Endothelial cell of umbilical vein (primary cell): ENCODE data around the gene PDE3B. TPM values are rescaled to one million over a fixed set of nuclear protein-coding genes. Genes with fewer than 3 reads are reported as not detected.

ENCODE experiments used
- BruUV-seq: library from RNA; stranded (reverse); fragments of 400-500 nt; replicated peaks from 2 replicates; lab custom pipeline; 2021; lab: Mats Ljungman, UMichigan
- CTCF ChIA-PET: fragments of 300-600, 350-600 bp; sonication (Branson Sonifier 250); formaldehyde crosslinking; loops from one replicate; lab custom pipeline; 2021; ENCODE audit warnings: antibody characterized with exemption, inconsistent platforms; lab: Charles Lee
- POLR2A ChIA-PET: fragments of 300-600, 350-600 bp; sonication (Branson Sonifier 250); formaldehyde crosslinking; loops from one replicate; lab custom pipeline; 2021; ENCODE audit warnings: antibody characterized with exemption, inconsistent platforms; lab: Charles Lee
- DNase-seq: peaks from one replicate; pipeline ENCODE4 v3.0.0-alpha.2; 2011; ENCODE audit warnings: low read depth, low spot score
- FAIRE-seq: peaks from 2 replicates; lab custom pipeline; 2011; peaks lifted over from hg19 to GRCh38; lab: Jason Lieb, UNC
- H2AFZ ChIP-seq: 2 replicates; pipeline ENCODE4 v1.6.0; 2012; ENCODE audit warnings: low read depth, low read length, control low read depth, inconsistent platforms
- H3K27ac ChIP-seq: 2 replicates; pipeline ENCODE4 v1.5.1; 2011; ENCODE audit warnings: low read depth, mild to moderate bottlenecking, control low read depth, low read length, moderate library complexity; ENCODE audit not compliant: insufficient read depth
- H3K27me3 ChIP-seq, 2 experiments: 2 replicates each; pipeline versions ENCODE4 v1.6.0 to v1.6.1; 2011; ENCODE audit warnings: low read length in 2 of 2, mixed read lengths in 1 of 2; ENCODE audit not compliant: control insufficient read depth in 2 of 2, insufficient read depth in 2 of 2
- H3K36me3 ChIP-seq, 2 experiments: 2 replicates in 1 of 2; 3 replicates in 1 of 2; pipeline ENCODE4 v1.5.1; 2011; ENCODE audit warnings: low read length in 2 of 2, mild to moderate bottlenecking in 1 of 2, moderate library complexity in 1 of 2; ENCODE audit not compliant: control insufficient read depth in 2 of 2, insufficient read depth in 2 of 2; ENCODE audit errors: extremely low read depth in 1 of 2
- H3K4me1 ChIP-seq: 3 replicates; pipeline ENCODE4 v1.5.1; 2011; ENCODE audit warnings: mild to moderate bottlenecking, low read length; ENCODE audit not compliant: control insufficient read depth, insufficient read depth; ENCODE audit errors: extremely low read depth
- H3K4me2 ChIP-seq: 2 replicates; pipeline ENCODE4 v1.6.1; 2011; ENCODE audit warnings: low read length, control low read depth, mixed read lengths; ENCODE audit not compliant: insufficient read depth
- H3K4me3 ChIP-seq, 3 experiments: fragments of 200-600 bp in 1 of 3; sonication (generic), shearing (Covaris generic) in 1 of 3; replicated peaks in 1 of 3; 2 replicates each; pipeline ENCODE4 v1.5.1; 2011 to 2016; ENCODE audit warnings: control low read depth in 3 of 3, low read length in 3 of 3, mild to moderate bottlenecking in 2 of 3, inconsistent platforms in 1 of 3, low read depth in 1 of 3, moderate library complexity in 1 of 3; ENCODE audit not compliant: insufficient read depth in 1 of 3
- H3K79me2 ChIP-seq: 2 replicates; pipeline ENCODE4 v1.6.0; 2012; ENCODE audit warnings: low read length, inconsistent platforms; ENCODE audit not compliant: control insufficient read depth, insufficient read depth
- H3K9ac ChIP-seq: replicated peaks from 2 replicates; pipeline ENCODE3; 2011; ENCODE audit warnings: low read length, control low read depth; ENCODE audit not compliant: insufficient read depth; ENCODE audit errors: extremely low read depth
- H3K9me1 ChIP-seq: replicated peaks from 3 replicates; pipeline ENCODE4 v1.6.0; 2011; ENCODE audit warnings: mild to moderate bottlenecking, low read length; ENCODE audit not compliant: control insufficient read depth, insufficient read depth; ENCODE audit errors: extremely low read depth
- H3K9me3 ChIP-seq: replicated peaks from 2 replicates; pipeline ENCODE4 v1.5.1; 2012; ENCODE audit warnings: low read length, inconsistent platforms; ENCODE audit not compliant: control insufficient read depth, insufficient read depth
- H4K20me1 ChIP-seq: replicated peaks from 2 replicates; pipeline ENCODE3; 2011; ENCODE audit warnings: mild to moderate bottlenecking, low read length; ENCODE audit not compliant: control insufficient read depth, insufficient read depth; ENCODE audit errors: extremely low read depth
- CTCF ChIP-seq, 2 donors: IDR thresholded peaks; 1 replicate in 1 of 2; 2 replicates in 1 of 2; pipeline ENCODE4 v1.5.1; 2011; ENCODE audit warnings: low read length in 2 of 2, mild to moderate bottlenecking in 2 of 2, moderate library complexity in 2 of 2, control low read depth in 1 of 2, inconsistent platforms in 1 of 2, low read depth in 1 of 2; ENCODE audit not compliant: insufficient read depth in 1 of 2; ENCODE audit errors: extremely low read depth in 1 of 2
- FOS ChIP-seq: IDR thresholded peaks from 2 replicates; pipeline ENCODE4 v1.6.1; 2011; ENCODE audit warnings: mild to moderate bottlenecking, low read length, moderate library complexity, borderline replicate concordance; ENCODE audit not compliant: insufficient read depth
- MAX ChIP-seq: IDR thresholded peaks from 2 replicates; pipeline ENCODE4 v1.6.1; 2011; ENCODE audit not compliant: insufficient read depth, insufficient read length
- MYC ChIP-seq: IDR thresholded peaks from one replicate; pipeline ENCODE4 v1.6.1; 2011; ENCODE audit warnings: mild to moderate bottlenecking, low read depth, low read length
- dilution Hi-C: fragments of 300-500 bp; cut with MboI; formaldehyde crosslinking; loops from one replicate; pipeline ENCODE4 v1.15.0; 2019; ENCODE audit warnings: low sequenced_read_pairs; ENCODE audit not compliant: extremely low pct_ligation_motif_present
- intact Hi-C: fragments of 100-400 bp; cut with micrococcal nuclease; formaldehyde crosslinking; loops from one replicate; pipeline ENCODE4 v1.10.0; 2022
- polyA plus RNA-seq, 4 experiments: library from polyadenylated mRNA; depleted of rRNA in 3 of 4; stranded (reverse) in 3 of 4; unstranded in 1 of 4; fragments of >200 nt; gene quantifications; 2 replicates each; pipeline versions ENCODE4 v1.2.1 to v1.2.3, GENCODE V29; 2011 to 2012; ENCODE audit warnings: missing spikeins in 1 of 4
- total RNA-seq: library from RNA; stranded (reverse); gene quantifications from 2 replicates; pipeline ENCODE4 v1.2.3, GENCODE V29; 2021

The PDE3B gene
- total and polyA plus RNA-seq, 2 donors (not counting 3 experiments of a cell fraction or from before 2014, with no cell fraction given): 0.26 to 1.9 TPM

- Histone ChIP-seq H3K4me2 (no peak overlapping the region), H3K79me2 (no peaks in the 10 kb centered on the region), H3K9me3 (no peaks in the 10 kb centered on the region), H3K4me3 (no peak overlapping the region), H3K9ac (no peak overlapping the region), H3K9me1 (no peaks in the 10 kb centered on the region), H3K27ac (no peak overlapping the region), H3K27me3 (no peaks in the 10 kb centered on the region), H3K4me1 (peaks cover 18% of the 10 kb centered on the region), H2AFZ (no peak overlapping the region), H3K36me3 (no peaks in the 10 kb centered on the region), H4K20me1 (no peaks in the 10 kb centered on the region)
- peak; percentile 69 for TF ChIP-seq FOS
- no peak for TF ChIP-seq MAX
- dilution Hi-C loops (no loop called here), intact Hi-C loops (no loop called here)
- FAIRE-seq (peak; percentile 93), DNase-seq (peak; percentile 83)
- ChIA-PET CTCF (interaction anchor here (0.8 to 7.1 kb wide), 5 partner anchors 10 to 113 kb away, joined by 3 to 154 read pairs (median 4); partner anchors contain the start of gene CYP2R1), POLR2A (interaction anchor here (1.4 kb wide), 1 partner anchor 11 kb away, joined by 7 read pairs; the partner anchor contains the start of gene CYP2R1)
- BruUV-seq: no TSS peak
Observed at GRCh38 chr11:14902650-14903350, 259.2 kb downstream of the PDE3B start.

GRCh38 chr11:14904745-14905103 lies 261.1 kb downstream of the PDE3B start:
- Histone ChIP-seq H3K4me3 (peak overlapping the region; percentile 33 to 69 (median 66)), H3K36me3 (no peaks in the 10 kb centered on the region), H3K27me3 (peaks cover 0 to 8% of the 10 kb centered on the region in 2 experiments), H4K20me1 (no peaks in the 10 kb centered on the region), H3K9me1 (no peaks in the 10 kb centered on the region), H2AFZ (peak overlapping the region; percentile 100), H3K79me2 (no peaks in the 10 kb centered on the region), H3K27ac (no peak overlapping the region), H3K9me3 (no peaks in the 10 kb centered on the region), H3K4me2 (peak overlapping the region; percentile 81), H3K9ac (peak overlapping the region; percentile 4), H3K4me1 (peaks cover 18% of the 10 kb centered on the region)
- ChIA-PET POLR2A (no interaction called here), CTCF (interaction anchor here (0.6 to 9.7 kb wide), 9 partner anchors 12 to 368 kb away, joined by 3 to 833 read pairs (median 4); partner anchors contain the start of gene CYP2R1)
- no peak for TF ChIP-seq MYC
- peak; percentile 96 to 97 for TF ChIP-seq CTCF (IDR thresholded peaks at IDR 0.05; ENCODE audit: extremely low read depth in 1 of 2, insufficient read depth in 1 of 2, low read depth in 1 of 2, low read length in 2 of 2)
- peak; percentile 67 for FAIRE-seq
- peak; percentile 43 for DNase-seq
- BruUV-seq: no TSS peak
- intact Hi-C loops: loop anchor here (1.0 to 5.0 kb wide), 3 partner anchors 13 to 382 kb away; partner anchors contain the start of genes PDE3B and PSMA1
- dilution Hi-C loops: no loop called here
